Measurements from ENCODE around the gene CENPM. TPM values are rescaled to one million over a fixed set of nuclear protein-coding genes. Genes with fewer than 3 reads are reported as not detected.
A peak's percentile ranks its signal among the peaks of the same experiment; 100 is the strongest.

CENPM gene
- total RNA-seq, 2 experiments from 2014 or later = 189 to 354 TPM

DNA sequence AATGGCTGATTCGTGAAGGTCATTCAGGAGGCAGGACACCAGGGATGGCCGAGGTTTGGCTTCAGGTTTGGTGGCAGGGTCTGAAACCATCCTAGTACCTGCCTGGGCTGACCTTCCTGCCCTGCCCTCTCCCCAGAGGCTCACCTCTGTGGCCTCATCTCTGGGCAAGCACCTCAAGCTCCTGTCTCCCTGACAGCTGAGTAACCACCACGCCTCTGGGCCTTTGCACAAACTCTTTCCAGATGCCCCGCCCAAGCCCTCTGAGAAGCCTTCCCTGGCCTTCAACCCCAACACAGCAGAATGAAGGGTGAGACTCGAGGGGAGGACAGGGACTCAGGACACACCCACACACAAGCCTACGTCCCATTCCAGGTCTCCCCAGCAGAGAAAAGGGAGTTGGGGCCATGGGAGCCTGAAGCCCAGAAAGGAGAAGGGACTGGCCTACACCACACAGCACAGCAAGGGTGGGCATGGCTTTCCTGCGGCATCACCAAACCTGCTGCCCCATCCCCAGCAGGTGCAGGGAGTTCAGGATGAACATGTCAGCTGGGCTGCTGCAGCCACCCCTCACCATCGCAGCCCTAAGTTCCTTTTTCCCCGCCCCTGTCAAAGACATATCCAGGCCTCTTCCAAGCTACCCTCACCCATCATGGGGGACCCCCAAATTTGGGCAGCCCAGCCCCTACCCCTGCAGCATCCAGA lies 34.5 kb downstream of the CENPM start:
- TF ChIP-seq, protein P1, sequence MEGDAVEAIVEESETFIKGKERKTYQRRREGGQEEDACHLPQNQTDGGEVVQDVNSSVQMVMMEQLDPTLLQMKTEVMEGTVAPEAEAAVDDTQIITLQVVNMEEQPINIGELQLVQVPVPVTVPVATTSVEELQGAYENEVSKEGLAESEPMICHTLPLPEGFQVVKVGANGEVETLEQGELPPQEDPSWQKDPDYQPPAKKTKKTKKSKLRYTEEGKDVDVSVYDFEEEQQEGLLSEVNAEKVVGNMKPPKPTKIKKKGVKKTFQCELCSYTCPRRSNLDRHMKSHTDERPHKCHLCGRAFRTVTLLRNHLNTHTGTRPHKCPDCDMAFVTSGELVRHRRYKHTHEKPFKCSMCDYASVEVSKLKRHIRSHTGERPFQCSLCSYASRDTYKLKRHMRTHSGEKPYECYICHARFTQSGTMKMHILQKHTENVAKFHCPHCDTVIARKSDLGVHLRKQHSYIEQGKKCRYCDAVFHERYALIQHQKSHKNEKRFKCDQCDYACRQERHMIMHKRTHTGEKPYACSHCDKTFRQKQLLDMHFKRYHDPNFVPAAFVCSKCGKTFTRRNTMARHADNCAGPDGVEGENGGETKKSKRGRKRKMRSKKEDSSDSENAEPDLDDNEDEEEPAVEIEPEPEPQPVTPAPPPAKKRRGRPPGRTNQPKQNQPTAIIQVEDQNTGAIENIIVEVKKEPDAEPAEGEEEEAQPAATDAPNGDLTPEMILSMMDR (conservative IDR thresholded peaks at IDR 0.05; ENCODE audit: low read length) = no peak
- TF ChIP-seq EZH2phosphoT487 (IDR thresholded peaks at IDR 0.05; ENCODE audit: borderline replicate concordance, low read depth, low read length) = no peak
- Histone ChIP-seq H3K79me2 (ENCODE audit: insufficient read depth, low read depth, low read length) (no peaks in the 10 kb centered on the region), H3K4me2 (ENCODE audit: low read length) (no peak overlapping the region), H4K20me1 (ENCODE audit: insufficient read depth, low read length) (0 out of 2 replicates have a peak, but pooled peaks cover 3% of the 10 kb centered on the region), H3K36me3 (ENCODE audit: insufficient read depth, low read length) (peaks cover 6% of the 10 kb centered on the region; the same call in 1 of the 2 replicates), H3K9me2 (ENCODE audit: insufficient read depth, low read length) (no peaks in the 10 kb centered on the region), H2AFZ (ENCODE audit: low read length) (no peak overlapping the region), H3K27ac (ENCODE audit: low read depth, low read length, poor library complexity, severe bottlenecking) (no peak overlapping the region), H3K4me3 (ENCODE audit: low read depth, low read length, poor library complexity, severe bottlenecking) (no peak overlapping the region), H3K4me1 (ENCODE audit: insufficient read depth, low read length, poor library complexity, severe bottlenecking) (peaks cover 23% of the 10 kb centered on the region), H3K9me3 (ENCODE audit: low read length) (no peaks in the 10 kb centered on the region)
- POLR2A ChIA-PET = no interaction called here
- no TSS peak for BruUV-seq (replicated peaks)
- intact Hi-C loops (cut with micrococcal nuclease; ENCODE audit: unreplicated experiment) = loop anchor here (5.0 to 10.0 kb wide), 2 partner anchors 168 to 215 kb away; partner anchors contain the start of gene MEI1
- CTCF ChIA-PET (ENCODE audit: unreplicated experiment) = no interaction called here
- DNase-seq (ENCODE audit: low spot score) = no peak

DNA sequence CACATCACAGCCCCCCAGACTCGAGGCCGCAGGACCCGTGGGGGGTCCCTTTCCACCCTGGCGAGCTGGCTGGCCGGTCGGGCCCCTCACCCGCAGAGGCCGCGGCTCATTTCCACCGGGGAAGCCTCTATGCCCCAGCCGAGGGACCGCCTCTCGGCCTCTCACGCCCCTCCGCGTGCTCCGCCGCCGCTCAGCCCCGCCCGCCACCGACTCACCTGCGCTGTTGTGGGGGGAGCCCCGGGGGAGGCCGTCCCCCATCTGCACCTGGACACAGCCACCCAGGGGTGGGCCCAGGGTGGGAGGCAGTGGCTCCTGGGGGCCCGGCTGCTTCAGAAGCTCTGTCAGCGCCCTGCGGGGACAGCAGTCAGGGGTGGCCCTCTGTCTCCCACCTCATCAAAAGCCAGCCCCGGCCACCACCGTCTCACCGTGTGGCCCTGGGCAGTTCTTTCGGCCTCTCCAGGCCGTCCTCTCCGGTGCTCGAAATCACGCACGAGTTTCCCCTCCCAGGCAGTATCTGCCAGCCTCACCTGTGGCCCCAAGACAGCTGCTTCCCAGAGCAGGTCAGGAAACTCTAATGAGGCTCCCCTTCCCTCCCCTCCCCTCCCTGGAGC lies 35.8 kb downstream of the CENPM start:
- Histone ChIP-seq H3K4me1 (ENCODE audit: insufficient read depth, low read length, poor library complexity, severe bottlenecking) (peaks cover 17% of the 10 kb centered on the region), H3K27ac (ENCODE audit: low read depth, low read length, poor library complexity, severe bottlenecking) (no peak overlapping the region), H3K36me3 (ENCODE audit: insufficient read depth, low read length) (peaks cover 19% of the 10 kb centered on the region), H3K4me3 (ENCODE audit: low read depth, low read length, poor library complexity, severe bottlenecking) (no peak overlapping the region), H2AFZ (ENCODE audit: low read length) (no peak overlapping the region), H3K4me2 (ENCODE audit: low read length) (peak overlapping the region; percentile 31), H4K20me1 (ENCODE audit: insufficient read depth, low read length) (0 out of 2 replicates have a peak, but pooled peaks cover 3% of the 10 kb centered on the region), H3K9me3 (ENCODE audit: low read length) (no peaks in the 10 kb centered on the region), H3K9me2 (ENCODE audit: insufficient read depth, low read length) (no peaks in the 10 kb centered on the region), H3K79me2 (ENCODE audit: insufficient read depth, low read depth, low read length) (no peaks in the 10 kb centered on the region)
- CTCF ChIA-PET (ENCODE audit: unreplicated experiment) = interaction anchor here (0.6 kb wide), 1 partner anchor 47 kb away, joined by 3 read pairs; no protein-coding TSS in a partner anchor
- no peak for DNase-seq (ENCODE audit: low spot score)
- TF ChIP-seq, protein P1 (conservative IDR thresholded peaks at IDR 0.05; ENCODE audit: low read length) = no peak
- no peak for TF ChIP-seq EZH2phosphoT487 (IDR thresholded peaks at IDR 0.05; ENCODE audit: borderline replicate concordance, low read depth, low read length)
- BruUV-seq (replicated peaks) = no TSS peak
- intact Hi-C loops (cut with micrococcal nuclease; ENCODE audit: unreplicated experiment) = loop anchor here (5.0 to 10.0 kb wide), 2 partner anchors 166 to 214 kb away; partner anchors contain the start of gene MEI1
- POLR2A ChIA-PET = no interaction called here
